Epithelial cell of esophagus (primary cell): ENCODE measurements around the gene ERN1.

Source experiments
- DNase-seq: peaks from one replicate; pipeline ENCODE4 v3.0.0; 2010; ENCODE audit warnings: low read depth
- H3K4me3 ChIP-seq: 2 replicates; pipeline ENCODE4 v1.5.1; 2011; ENCODE audit warnings: mild to moderate bottlenecking, low read length, control low read depth
- TF ChIP-seq, protein P1 (sequence below): IDR thresholded peaks from 2 replicates; pipeline ENCODE4 v1.5.1; 2011; ENCODE audit warnings: low read depth, mild to moderate bottlenecking, low read length, control low read depth, inconsistent platforms; ENCODE audit not compliant: insufficient read depth; ENCODE audit errors: missing control alignments

ERN1 gene

DNA sequence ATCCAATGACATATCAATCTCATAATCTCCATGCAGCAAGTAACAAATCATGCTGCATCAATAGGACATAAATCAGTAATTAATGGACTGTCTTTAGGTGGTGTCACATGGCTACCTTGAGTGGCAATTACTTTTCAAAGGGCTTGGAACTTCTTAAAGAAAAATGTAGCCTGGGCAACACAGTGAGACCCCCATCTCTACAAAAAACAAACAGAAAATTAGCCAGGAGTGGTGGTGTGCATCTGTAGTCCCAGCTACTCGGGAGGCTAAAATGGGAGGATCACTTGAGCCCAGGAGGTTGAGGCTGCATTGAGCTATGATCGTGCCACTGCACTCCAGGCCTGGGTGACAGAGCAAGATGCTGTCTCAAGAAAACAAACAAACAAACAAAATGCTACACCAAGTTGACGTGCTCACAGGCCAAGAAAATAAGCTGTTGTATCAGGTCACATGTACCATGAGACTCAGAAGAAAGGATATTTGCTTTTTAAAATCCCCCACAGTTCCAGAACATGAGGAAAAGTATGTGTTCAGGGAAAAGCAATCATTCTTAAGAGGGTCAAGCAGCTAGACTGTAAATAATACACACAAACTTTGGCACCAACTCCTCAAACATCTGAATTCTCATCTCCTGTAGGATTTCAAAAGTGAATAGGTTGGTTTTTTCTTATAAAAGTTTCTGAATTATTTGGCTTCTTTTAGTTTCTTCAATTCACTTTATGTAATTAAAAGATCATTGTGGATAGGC is 23.8 kb upstream of the ERN1 start:
- TF ChIP-seq, protein P1, sequence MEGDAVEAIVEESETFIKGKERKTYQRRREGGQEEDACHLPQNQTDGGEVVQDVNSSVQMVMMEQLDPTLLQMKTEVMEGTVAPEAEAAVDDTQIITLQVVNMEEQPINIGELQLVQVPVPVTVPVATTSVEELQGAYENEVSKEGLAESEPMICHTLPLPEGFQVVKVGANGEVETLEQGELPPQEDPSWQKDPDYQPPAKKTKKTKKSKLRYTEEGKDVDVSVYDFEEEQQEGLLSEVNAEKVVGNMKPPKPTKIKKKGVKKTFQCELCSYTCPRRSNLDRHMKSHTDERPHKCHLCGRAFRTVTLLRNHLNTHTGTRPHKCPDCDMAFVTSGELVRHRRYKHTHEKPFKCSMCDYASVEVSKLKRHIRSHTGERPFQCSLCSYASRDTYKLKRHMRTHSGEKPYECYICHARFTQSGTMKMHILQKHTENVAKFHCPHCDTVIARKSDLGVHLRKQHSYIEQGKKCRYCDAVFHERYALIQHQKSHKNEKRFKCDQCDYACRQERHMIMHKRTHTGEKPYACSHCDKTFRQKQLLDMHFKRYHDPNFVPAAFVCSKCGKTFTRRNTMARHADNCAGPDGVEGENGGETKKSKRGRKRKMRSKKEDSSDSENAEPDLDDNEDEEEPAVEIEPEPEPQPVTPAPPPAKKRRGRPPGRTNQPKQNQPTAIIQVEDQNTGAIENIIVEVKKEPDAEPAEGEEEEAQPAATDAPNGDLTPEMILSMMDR: no peak
- no peak for DNase-seq
- H3K4me3 ChIP-seq: no peak overlapping the region

DNA sequence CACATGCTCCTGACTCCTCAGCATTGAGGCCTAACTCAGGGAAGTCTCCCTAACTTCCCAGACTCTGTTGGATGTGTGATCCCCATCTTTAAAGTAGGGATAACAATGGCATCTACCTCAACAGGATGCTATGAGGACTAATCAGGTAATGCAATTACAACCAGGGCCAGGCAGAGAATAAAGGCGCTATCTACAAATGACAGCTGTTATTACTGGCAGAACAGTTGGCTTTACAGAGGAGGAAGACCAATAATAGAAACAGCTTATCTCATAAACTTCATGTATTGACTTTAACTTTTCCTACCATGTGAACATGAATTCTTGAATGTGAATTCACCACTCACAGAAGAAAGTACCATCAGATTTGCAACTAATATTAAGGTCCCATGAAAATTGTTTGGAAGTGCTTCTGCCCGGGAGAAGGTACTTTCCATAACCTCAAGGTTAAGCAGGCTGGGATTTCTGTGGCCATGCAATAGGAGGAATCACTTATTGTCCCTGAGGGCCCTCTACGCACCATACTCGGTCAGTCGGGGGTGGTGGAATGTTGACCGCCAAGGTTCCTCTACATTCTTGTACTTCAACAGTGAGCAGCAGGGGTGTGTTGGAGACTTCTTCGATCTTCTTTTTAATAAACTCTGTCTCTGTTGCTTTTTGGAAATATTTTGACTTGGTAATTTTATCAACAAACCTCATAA is 22.6 kb upstream of the ERN1 start:
- DNase-seq: no peak
- TF ChIP-seq, protein P1: no peak

DNA sequence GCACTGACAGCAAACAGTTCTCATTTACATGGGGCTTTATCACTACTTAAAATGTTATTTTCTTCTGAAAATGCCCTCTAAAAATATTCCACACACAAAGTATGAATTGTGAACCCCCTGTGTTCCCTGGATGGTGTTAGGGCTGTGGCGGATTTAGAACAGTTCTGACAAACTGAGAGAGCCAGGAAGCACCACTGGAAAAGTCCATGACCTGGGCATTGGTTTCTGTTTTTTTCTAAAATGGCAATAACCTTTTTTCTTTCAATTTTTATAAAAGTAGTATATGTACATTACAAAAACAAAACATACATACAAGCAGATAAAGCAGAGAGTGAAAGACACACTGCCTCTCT is 21.0 kb upstream of the ERN1 start:
- DNase-seq: no peak
- TF ChIP-seq, protein P1: no peak
- no peak overlapping the region for H3K4me3 ChIP-seq

More for the DNA sequence above, 22.6 kb upstream of the ERN1 start:
- H3K4me3 ChIP-seq: no peak overlapping the region

DNA sequence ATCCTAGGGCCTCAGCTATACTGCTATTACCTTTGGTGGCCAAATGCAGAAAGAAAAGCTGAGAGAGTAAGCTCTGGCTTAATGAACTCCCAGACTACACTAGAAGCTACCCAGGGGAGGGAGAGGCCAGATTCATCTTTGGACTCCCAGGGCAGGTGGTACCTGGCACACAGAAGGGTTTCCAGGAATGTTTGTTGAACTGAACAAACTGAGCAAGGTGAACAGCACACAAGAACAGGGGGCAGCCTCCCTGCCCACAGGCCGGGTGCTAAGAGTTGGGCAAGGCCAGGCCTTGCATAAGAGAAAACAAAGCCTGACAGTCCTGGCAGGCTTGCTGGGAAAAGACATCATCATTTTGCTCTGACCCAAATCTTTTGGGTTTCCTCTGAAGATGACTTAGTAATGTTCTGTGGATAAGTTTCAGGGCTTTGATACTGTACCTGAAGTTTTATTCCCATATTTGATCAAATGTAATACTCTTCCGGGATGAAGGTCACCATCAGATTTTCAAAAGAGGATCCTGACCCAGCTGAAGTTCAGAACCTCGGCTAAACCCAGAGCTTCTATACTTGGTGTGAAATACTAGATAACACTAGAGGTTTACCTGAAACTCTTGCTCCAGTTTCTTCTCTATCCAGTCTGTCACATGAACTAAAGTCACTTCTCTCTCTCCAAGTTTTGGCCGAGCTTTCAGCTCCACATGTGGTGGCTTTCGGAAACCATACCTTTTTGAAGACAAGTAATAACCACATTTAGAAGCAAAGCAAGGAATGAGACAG is 20.5 kb upstream of the ERN1 start:
- peak; percentile 59 for DNase-seq
- H3K4me3 ChIP-seq: no peak overlapping the region
- TF ChIP-seq, protein P1: no peak

DNA sequence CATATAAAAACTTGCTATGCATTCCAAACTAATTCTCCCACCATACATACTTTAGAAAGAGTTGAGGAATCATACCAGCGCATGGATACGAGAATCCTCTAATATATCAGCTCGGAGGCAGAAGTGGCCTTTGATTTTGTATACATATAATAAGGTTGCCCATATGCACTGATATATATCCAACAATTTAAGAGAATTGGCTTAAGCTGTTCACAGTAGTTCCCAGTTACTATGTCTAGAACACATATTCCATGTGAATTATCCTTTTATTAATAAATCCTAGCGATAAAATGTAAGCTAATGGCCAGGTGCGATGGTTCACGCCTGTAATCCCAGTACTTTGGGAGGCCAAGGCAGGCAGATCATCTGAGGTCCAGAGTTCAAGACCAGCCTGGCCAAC is 19.3 kb upstream of the ERN1 start:
- no peak overlapping the region for H3K4me3 ChIP-seq
- TF ChIP-seq, protein P1: no peak
- DNase-seq: no peak

DNA sequence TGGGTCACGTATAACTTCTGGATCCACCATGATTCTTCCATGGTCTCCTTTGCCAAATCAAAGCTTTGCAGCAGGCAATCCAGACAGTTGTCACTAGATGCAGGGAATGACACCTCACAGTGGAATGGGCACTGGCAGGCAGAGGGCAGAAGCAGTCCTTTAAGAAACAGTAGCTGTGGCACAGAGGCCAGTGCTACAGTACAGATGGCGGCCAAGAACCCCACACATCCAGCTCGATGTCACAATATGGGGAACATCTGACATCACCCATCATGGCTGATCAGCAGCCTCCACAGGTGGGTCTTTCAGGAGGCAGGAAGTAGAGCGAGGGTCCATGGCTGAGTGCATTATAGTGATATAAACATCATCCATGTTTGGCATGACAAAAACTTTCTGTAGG is 18.8 kb upstream of the ERN1 start:
- peak; percentile 40 for DNase-seq
- TF ChIP-seq, protein P1: peak; percentile 44

More for the DNA sequence above, 18.8 kb upstream of the ERN1 start:
- no peak overlapping the region for H3K4me3 ChIP-seq
